Large intestine (tissue), 3 donors: ENCODE measurements around the gene NCS1. TPM values are rescaled to one million over a fixed set of nuclear protein-coding genes. Genes with fewer than 3 reads are reported as not detected.

Experiments
- DNase-seq, 2 donors: peaks; one replicate each; pipeline versions ENCODE4 v3.0.0 to v3.0.0-alpha.2; 2013
- H3K27ac ChIP-seq: one replicate; pipeline ENCODE4 v1.5.1; 2013; ENCODE audit warnings: low read length
- H3K27me3 ChIP-seq: 2 replicates; pipeline ENCODE4 v1.6.1; 2013; ENCODE audit warnings: low read length; ENCODE audit not compliant: control insufficient read depth, insufficient read depth
- H3K36me3 ChIP-seq: 2 replicates; pipeline ENCODE4 v1.6.1; 2013; ENCODE audit warnings: low read length; ENCODE audit not compliant: control insufficient read depth, insufficient read depth
- H3K4me1 ChIP-seq: one replicate; pipeline ENCODE4 v1.6.1; 2013; ENCODE audit warnings: low read length; ENCODE audit not compliant: control insufficient read depth, insufficient read depth
- H3K4me3 ChIP-seq: one replicate; pipeline ENCODE4 v1.5.1; 2013; ENCODE audit warnings: low read length
- H3K9me3 ChIP-seq: one replicate; pipeline ENCODE4 v1.6.1; 2013; ENCODE audit warnings: mild to moderate bottlenecking, low read depth, low read length, moderate library complexity; ENCODE audit not compliant: control insufficient read depth
- WGBS: methylation state at CpG from one replicate; pipeline ENCODE4 v1.1.5; 2013; ENCODE audit warnings: low lambda C conversion rate; ENCODE audit not compliant: insufficient coverage; 5-methylcytosine and 5-hydroxymethylcytosine counted together
- polyA plus RNA-seq: library from polyadenylated mRNA; unstranded; fragments of 120-200 nt; gene quantifications from one replicate; pipeline ENCODE4 v1.2.1, GENCODE V29; 2013

Gene NCS1
- polyA plus RNA-seq, 1 donor = 14.7 TPM

GRCh38 chr9:130145658-130146057 lies 26.5 kb upstream of the NCS1 start:
- no peak overlapping the region for H3K27ac ChIP-seq
- WGBS = 40% methylated on average over 1 of the region's 1 CpG
- no peak overlapping the region for H3K4me3 ChIP-seq
- no peak for DNase-seq
- no peaks in the 10 kb centered on the region for H3K9me3 ChIP-seq
- H3K27me3 ChIP-seq = peaks cover 10% of the 10 kb centered on the region
- no peaks in the 10 kb centered on the region for H3K4me1 ChIP-seq
- no peaks in the 10 kb centered on the region for H3K36me3 ChIP-seq

- H3K27ac ChIP-seq = no peak overlapping the region
- no peak overlapping the region for H3K4me3 ChIP-seq
- DNase-seq = no peak
- peaks cover 10% of the 10 kb centered on the region for H3K27me3 ChIP-seq
- no peaks in the 10 kb centered on the region for H3K36me3 ChIP-seq
- H3K4me1 ChIP-seq = no peaks in the 10 kb centered on the region
- H3K9me3 ChIP-seq = no peaks in the 10 kb centered on the region
- WGBS = 100% methylated on average over 1 of the region's 5 CpGs
These were observed 25.0 kb upstream of the NCS1 start for GRCh38 chr9:130147198-130147597.

DNA sequence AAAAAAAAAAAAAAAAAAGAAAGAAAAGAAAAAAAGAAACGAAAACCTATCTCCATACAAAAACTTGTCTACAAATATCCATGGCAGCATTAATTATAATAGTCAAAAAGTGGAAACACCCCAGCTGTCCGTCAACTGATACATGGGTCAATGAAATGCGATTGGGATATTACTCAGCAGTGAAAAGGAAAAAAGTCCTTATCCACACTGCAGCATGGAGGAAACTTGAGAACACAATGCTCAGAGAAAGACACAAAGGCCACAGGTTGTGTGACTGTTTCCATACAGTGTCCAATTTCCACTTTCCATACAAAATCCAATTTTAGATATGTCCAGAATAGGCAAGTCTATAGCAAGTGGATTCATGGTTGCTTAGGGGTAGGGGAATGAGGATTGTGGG lies 24.3 kb upstream of the NCS1 start:
- peaks cover 9% of the 10 kb centered on the region for H3K27me3 ChIP-seq
- no peaks in the 10 kb centered on the region for H3K9me3 ChIP-seq
- WGBS = no CpG with 5 or more reads among the region's 3 CpGs
- DNase-seq = no peak
- H3K27ac ChIP-seq = no peak overlapping the region
- H3K4me1 ChIP-seq = no peaks in the 10 kb centered on the region
- no peaks in the 10 kb centered on the region for H3K36me3 ChIP-seq
- no peak overlapping the region for H3K4me3 ChIP-seq

DNA sequence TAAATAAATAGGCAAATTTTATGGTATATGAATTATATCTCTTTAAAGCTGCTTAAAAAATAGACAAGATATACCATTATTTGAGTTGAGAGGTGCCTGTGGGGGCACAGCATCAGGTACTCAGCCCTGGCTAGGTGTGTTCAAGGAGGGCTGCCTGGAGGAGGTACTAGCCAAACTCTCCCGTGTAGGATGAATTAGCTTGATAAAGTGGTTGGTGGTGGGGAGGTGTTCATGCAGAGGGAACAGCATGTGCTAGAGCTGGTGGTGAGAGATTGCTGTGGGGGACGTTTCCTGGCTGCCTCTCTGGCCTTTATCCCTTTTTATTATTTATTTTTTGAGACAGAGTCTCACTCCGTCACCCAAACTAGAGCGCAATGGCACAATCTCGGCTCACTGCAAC lies 23.2 kb upstream of the NCS1 start:
- H3K27ac ChIP-seq = no peak overlapping the region
- H3K4me3 ChIP-seq = no peak overlapping the region
- H3K4me1 ChIP-seq = no peaks in the 10 kb centered on the region
- H3K36me3 ChIP-seq = no peaks in the 10 kb centered on the region
- no peak for DNase-seq
- no peaks in the 10 kb centered on the region for H3K9me3 ChIP-seq
- WGBS = no CpG with 5 or more reads among the region's 5 CpGs
- peaks cover 2% of the 10 kb centered on the region for H3K27me3 ChIP-seq

- 100% methylated on average over 1 of the region's 5 CpGs for WGBS
- Histone ChIP-seq H3K27ac (no peak overlapping the region), H3K27me3 (peaks cover under 1% of the 10 kb centered on the region)
These were observed 22.4 kb upstream of the NCS1 start for GRCh38 chr9:130149654-130150286.

DNA sequence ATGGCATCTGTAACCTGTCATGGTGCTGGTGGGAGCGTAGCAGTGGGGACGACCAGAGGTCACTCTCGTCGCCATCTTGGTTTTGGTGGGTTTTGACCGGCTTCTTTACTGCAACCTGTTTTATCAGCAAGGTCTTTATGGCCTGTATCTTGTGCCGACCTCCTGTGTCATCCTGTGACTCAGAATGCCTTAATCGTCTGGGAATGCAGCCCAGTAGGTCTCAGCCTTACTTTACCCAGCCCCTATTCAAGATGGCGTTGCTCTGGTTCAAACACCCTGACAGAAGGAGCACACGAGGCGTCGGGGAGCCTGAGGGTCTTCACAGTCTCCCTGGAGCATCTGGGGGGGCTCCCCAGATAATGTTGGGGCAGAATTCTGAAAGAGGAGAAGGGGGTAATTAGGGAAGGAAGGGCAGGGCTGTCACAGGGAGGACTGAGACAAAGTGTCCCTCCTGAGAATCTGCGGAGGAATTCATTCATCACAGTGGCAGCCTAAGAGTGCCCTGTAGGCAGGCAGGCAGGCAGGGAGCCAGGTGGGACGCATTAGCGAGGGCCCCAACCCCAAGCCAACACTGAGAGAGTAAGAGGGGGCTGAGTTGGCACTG lies 21.3 kb upstream of the NCS1 start:
- Histone ChIP-seq H3K36me3 (no peaks in the 10 kb centered on the region), H3K4me1 (no peaks in the 10 kb centered on the region), H3K4me3 (no peak overlapping the region), H3K9me3 (no peaks in the 10 kb centered on the region), H3K27me3 (no peaks in the 10 kb centered on the region), H3K27ac (no peak overlapping the region)
- WGBS = no CpG with 5 or more reads among the region's 14 CpGs
- no peak for DNase-seq

More at GRCh38 chr9:130149654-130150286, 22.4 kb upstream of the NCS1 start:
- DNase-seq = no peak
- no peaks in the 10 kb centered on the region for H3K36me3 ChIP-seq
- H3K4me3 ChIP-seq = no peak overlapping the region
- H3K4me1 ChIP-seq = no peaks in the 10 kb centered on the region
- no peaks in the 10 kb centered on the region for H3K9me3 ChIP-seq

DNA sequence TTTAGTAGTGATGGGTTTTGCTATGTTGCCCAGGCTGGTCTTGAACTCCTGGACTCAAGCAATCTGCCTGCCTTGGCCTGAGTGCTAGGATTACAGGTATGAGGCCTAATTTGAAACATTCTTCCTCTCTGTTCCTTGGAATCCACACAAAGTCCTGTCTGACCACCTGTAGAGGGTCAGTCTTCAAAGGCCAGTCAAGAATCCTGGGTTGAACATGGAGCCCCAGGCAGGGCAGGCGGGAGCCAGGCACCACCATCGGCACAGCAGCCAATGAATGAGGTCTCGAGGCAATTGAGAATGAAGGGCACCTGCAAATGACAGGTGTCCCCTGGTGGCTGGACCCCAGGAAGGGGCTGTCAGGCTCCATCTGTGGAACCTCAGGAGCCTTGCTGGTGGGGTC lies 17.4 kb upstream of the NCS1 start:
- H3K27ac ChIP-seq = no peak overlapping the region
- WGBS = no CpG with 5 or more reads among the region's 3 CpGs
- H3K4me3 ChIP-seq = no peak overlapping the region
- H3K27me3 ChIP-seq = no peaks in the 10 kb centered on the region
- no peak for DNase-seq
- no peaks in the 10 kb centered on the region for H3K36me3 ChIP-seq
- no peaks in the 10 kb centered on the region for H3K9me3 ChIP-seq
- peaks cover 11% of the 10 kb centered on the region for H3K4me1 ChIP-seq

DNA sequence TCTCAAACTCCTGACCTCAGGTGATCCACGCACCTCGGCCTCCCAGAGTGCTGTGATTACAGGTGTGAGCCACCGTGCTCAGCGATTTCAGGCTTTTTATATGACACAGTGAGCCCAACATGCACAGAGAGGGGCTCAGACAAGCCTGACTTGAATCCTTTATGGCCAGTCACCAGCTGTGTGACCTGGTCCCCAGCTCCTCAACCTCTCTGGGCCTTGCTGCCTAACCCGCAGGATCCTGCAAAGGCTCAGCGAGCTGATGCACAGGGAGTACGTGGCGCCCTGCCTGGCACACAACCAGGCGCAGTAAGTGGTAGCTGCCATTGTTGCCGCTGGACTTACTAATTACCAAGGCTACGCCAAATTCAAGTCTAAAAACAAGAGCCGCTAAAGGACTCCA lies 16.6 kb upstream of the NCS1 start:
- no peak overlapping the region for H3K4me3 ChIP-seq
- no peaks in the 10 kb centered on the region for H3K9me3 ChIP-seq
- no peak for DNase-seq
- H3K36me3 ChIP-seq = no peaks in the 10 kb centered on the region
- H3K4me1 ChIP-seq = peaks cover 11% of the 10 kb centered on the region
- no CpG with 5 or more reads among the region's 12 CpGs for WGBS
- H3K27ac ChIP-seq = no peak overlapping the region
- H3K27me3 ChIP-seq = no peaks in the 10 kb centered on the region

DNA sequence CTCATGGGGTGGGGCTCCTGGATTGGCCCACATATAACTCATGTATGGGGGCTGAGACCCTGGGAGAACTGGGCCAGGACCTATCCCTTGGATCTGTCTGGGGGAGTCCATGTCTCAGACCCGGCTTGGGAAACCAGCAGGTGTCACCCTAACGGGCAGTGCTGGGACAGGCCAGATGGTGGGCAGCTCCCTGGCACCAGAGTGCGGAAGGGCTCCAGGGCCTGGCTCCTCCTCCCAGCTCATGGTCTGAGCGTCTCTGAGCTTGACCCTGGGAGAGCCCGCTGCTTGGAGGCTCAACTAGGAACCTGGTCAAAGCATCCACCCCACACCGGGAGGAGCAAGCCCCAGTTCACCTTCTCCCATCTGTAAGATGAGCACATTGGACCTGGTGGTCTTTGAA lies 15.5 kb upstream of the NCS1 start:
- H3K4me3 ChIP-seq = no peak overlapping the region
- peaks cover 11% of the 10 kb centered on the region for H3K4me1 ChIP-seq
- H3K27ac ChIP-seq = no peak overlapping the region
- no peak for DNase-seq
- no peaks in the 10 kb centered on the region for H3K9me3 ChIP-seq
- H3K27me3 ChIP-seq = no peaks in the 10 kb centered on the region
- no peaks in the 10 kb centered on the region for H3K36me3 ChIP-seq
- WGBS = no CpG with 5 or more reads among the region's 6 CpGs

DNA sequence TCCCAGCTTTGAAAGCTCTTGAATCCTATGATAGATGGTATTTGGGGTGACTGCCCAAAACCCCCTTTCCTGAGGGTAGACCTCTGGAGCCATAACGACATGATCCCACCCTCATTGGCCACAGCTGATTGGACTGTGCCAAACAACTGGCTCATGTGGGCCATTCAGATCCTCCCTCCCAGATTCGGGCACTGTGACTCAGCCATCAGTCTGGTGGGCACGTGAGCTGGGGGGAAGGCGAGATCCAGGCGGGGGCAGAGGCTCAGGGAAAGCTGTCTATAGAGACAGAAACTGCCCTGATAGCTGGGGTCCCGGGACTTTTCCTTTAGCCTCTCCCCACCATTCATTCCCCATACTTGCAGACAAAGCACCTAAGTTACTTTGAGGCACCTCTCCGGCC lies 15.1 kb upstream of the NCS1 start:
- no peaks in the 10 kb centered on the region for H3K36me3 ChIP-seq
- H3K4me3 ChIP-seq = no peak overlapping the region
- no peaks in the 10 kb centered on the region for H3K27me3 ChIP-seq
- WGBS = no CpG with 5 or more reads among the region's 7 CpGs
- H3K27ac ChIP-seq = no peak overlapping the region
- H3K4me1 ChIP-seq = peaks cover 11% of the 10 kb centered on the region
- no peaks in the 10 kb centered on the region for H3K9me3 ChIP-seq
- no peak for DNase-seq

- no peaks in the 10 kb centered on the region for H3K27me3 ChIP-seq
- WGBS = no CpG with 5 or more reads among the region's 8 CpGs
- H3K4me1 ChIP-seq = peaks cover 11% of the 10 kb centered on the region
- no peaks in the 10 kb centered on the region for H3K9me3 ChIP-seq
- H3K4me3 ChIP-seq = no peak overlapping the region
- no peak overlapping the region for H3K27ac ChIP-seq
- no peak for DNase-seq
- no peaks in the 10 kb centered on the region for H3K36me3 ChIP-seq
These were observed 14.2 kb upstream of the NCS1 start for GRCh38 chr9:130158001-130158400.
